T47D (cell line): Measurements from ENCODE around the gene THSD8.

Experiments
- DNase-seq, 2 experiments: peaks; one replicate each; pipeline versions ENCODE4 v3.0.0 to v3.0.0-alpha.2; 2011 to 2012; ENCODE audit warnings: low read depth in 1 of 2, low spot score in 1 of 2
- JUND ChIP-seq: IDR thresholded peaks from 2 replicates; pipeline ENCODE4 v1.6.1; 2012; ENCODE audit warnings: low read depth
- in situ Hi-C: cut with HindIII; loops from 2 replicates; pipeline ENCODE4 v1.10.0; 2016; ENCODE audit warnings: low sequenced_read_pairs, low pct_unique_long_range_greater_than_20kb

THSD8 gene

DNA sequence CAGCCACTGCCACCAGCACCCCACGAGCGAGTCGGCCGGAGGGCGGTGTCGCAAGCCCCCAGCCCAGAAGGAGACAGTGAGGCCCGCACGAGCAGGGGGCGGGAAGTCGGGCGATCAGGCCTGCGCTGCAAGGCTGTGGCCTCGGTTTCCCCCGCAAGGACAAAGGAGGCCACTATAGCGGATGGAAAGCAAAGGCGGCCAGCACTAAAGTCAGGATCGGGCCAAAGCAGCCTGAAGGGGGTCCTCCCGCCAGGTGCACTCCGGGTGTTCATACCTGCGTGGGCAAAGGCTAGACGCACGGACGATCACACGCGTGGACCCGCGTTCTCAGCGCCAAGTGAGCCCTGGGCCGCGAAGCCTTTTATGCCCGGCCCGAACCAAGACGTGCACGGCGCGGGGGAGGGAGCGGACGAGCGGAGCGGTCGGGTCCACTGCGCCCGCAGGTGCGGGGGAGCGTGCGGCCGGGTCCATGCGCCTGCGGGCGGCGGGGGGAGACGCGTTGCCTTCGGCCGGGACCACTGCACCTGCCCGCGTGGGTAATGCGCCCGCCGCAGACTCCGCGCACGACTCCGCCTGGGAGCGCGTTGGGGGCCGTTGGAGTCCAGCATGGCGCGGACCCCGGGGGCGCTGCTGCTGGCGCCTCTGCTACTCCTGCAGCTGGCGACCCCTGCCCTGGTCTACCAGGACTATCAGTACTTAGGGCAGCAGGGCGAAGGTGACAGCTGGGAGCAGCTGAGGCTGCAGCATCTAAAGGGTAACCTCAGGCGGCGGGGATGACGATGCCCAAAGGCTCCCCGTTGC is at the start of gene THSD8, which contains the start of gene PRDX2:
Gene THSD8 (plus strand): TSS at position 604 of the 801 bp plus-strand sequence. CDS start 3 bp downstream, at position 607.
Gene PRDX2 (minus strand): TSS at position 335 of the 801 bp plus-strand sequence. CDS start 539 bp downstream, outside the sequence.
- no peak for TF ChIP-seq JUND
- in situ Hi-C loops = no loop called here
- DNase-seq = peak; percentile 67 to 88

- no peak for DNase-seq
- in situ Hi-C loops = no loop called here
- no peak for TF ChIP-seq JUND
These were observed 47.2 kb upstream of the THSD8 start for GRCh38 chr19:12754465-12755196.

- DNase-seq = no peak
- in situ Hi-C loops = no loop called here
- TF ChIP-seq JUND = no peak
These were observed 45.6 kb upstream of the THSD8 start for GRCh38 chr19:12756150-12756883.

- peak in 1 of 2 experiments; percentile 66 for DNase-seq
- in situ Hi-C loops = no loop called here
- no peak for TF ChIP-seq JUND
These were observed 44.2 kb upstream of the THSD8 start for GRCh38 chr19:12757544-12758274.

GRCh38 chr19:12759686-12760085 is 42.2 kb upstream of the THSD8 start:
- TF ChIP-seq JUND = no peak
- in situ Hi-C loops = no loop called here
- DNase-seq = no peak

DNA sequence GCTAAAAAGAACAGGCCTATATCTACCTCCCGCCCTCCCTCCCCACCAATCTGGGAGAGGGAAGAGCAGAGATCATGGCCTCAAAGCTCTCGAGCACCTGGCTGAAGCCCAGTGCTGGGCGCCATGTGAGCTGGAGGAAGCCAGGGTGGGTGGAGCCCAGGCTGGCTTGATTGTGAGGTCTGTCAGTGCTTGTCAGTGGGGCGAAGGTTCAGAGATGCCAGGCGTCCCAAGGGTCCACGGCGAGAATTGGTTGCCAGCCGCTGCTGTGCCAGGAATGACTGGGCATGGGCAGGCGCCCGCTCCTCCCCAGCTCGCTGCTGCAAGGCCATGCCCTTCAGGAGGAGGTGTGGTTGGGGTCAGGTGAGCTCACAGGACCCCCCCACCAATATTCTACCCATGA is 38.8 kb upstream of the THSD8 start:
- TF ChIP-seq JUND = no peak
- no peak for DNase-seq
- in situ Hi-C loops = no loop called here

- no peak for TF ChIP-seq JUND
- in situ Hi-C loops = no loop called here
- DNase-seq = no peak
These were observed 37.2 kb upstream of the THSD8 start for GRCh38 chr19:12764698-12765097.

DNA sequence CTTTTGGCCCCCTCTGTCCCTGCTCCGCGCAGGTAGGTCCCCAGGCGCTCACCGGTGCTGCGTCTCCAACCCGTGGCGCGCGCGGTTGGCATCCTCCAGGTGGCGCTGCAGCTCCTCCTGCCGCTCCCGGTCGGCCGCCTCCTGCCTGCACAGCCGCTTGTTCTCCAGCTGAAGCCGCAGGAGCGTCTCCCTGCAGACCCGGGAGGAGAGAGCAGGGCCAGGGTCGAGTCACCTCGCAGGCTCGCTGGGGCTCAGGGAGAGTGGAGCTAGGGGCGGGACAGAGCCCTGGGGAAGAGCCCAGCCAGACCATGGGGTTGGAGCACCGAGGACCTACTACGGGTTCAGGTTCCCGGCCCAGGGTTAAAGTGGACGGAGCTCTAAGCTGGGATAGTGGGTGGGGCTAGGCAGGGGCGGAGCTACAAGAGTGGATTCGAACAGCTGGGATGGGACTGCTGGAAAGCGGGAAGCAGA is 35.8 kb upstream of the THSD8 start:
- in situ Hi-C loops = no loop called here
- no peak for DNase-seq
- no peak for TF ChIP-seq JUND

DNA sequence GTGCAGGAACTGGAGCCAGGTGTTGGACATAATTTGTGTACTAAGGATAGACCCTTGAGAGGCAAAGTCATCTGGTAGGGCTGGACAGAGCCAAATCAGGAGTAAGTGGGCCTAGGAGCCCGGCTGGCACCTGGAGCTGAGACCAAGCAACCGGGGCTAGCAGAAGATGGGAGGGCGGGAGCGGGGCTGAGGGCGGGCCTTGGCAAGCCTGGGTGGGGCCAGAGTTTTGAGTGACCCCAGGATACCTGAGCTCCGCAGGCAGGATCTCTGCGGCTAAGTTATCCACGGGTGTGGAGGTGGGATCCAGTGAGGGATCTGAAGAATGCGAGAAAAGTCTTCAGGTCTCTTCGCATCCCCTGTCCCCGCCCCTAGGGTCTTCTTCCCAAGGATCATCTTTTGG is 34.7 kb upstream of the THSD8 start:
- TF ChIP-seq JUND = no peak
- DNase-seq = no peak
- in situ Hi-C loops = no loop called here

DNA sequence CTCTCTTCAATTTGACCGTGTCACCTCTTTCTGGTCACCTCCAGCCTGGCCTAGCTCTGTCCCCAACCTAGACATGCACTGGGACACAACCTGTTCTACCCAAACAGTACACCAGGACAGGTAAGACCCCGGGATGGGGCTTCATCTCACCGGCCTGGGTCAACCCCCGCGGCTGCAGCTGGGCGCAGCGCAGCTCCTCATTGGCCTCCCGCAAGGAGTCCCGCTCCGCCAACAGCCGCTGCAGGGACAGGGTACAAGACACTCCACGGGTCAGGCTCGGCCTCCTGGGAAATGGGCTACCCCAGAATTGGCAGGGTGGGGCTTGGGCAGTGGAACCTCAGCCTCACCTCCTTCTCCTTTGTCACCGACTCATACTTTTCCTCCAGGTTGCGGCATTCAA is 34.2 kb upstream of the THSD8 start:
- no peak for TF ChIP-seq JUND
- in situ Hi-C loops = no loop called here
- DNase-seq = no peak

DNA sequence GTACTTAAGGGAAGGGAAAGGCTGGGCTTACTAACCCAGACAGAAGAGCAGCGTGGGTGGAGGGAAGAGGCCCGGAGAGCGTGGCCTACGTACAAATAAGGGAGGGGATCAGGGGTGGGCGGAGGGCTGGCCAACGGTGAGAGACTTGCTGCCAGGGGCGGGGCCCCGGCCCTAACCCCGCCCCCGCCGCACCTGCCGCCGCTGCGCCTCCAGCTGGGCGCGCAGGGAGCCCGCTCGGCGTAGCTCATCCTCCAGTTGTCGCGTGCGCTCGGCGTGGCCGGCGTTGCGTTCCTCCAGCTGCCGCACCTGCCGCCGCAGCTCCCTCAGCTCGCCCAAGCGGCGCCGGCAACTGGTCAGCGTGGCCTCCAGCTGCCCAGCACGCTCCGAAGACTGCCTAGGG is 32.2 kb upstream of the THSD8 start:
- DNase-seq = no peak
- in situ Hi-C loops = no loop called here
- TF ChIP-seq JUND = no peak

- no peak for TF ChIP-seq JUND
- DNase-seq = no peak
- in situ Hi-C loops = no loop called here
These were observed 30.9 kb upstream of the THSD8 start for GRCh38 chr19:12770922-12771321.
